Measurements from ENCODE around the gene PRF1. TPM values are rescaled to one million over a fixed set of nuclear protein-coding genes. Genes with fewer than 3 reads are reported as not detected.

Gene PRF1
- polyA plus RNA-seq (2011; rRNA removed) (not detected in 2 replicates), polyA minus RNA-seq (2011; rRNA and poly(A)+ RNA removed) (not detected in 2 replicates)

DNA sequence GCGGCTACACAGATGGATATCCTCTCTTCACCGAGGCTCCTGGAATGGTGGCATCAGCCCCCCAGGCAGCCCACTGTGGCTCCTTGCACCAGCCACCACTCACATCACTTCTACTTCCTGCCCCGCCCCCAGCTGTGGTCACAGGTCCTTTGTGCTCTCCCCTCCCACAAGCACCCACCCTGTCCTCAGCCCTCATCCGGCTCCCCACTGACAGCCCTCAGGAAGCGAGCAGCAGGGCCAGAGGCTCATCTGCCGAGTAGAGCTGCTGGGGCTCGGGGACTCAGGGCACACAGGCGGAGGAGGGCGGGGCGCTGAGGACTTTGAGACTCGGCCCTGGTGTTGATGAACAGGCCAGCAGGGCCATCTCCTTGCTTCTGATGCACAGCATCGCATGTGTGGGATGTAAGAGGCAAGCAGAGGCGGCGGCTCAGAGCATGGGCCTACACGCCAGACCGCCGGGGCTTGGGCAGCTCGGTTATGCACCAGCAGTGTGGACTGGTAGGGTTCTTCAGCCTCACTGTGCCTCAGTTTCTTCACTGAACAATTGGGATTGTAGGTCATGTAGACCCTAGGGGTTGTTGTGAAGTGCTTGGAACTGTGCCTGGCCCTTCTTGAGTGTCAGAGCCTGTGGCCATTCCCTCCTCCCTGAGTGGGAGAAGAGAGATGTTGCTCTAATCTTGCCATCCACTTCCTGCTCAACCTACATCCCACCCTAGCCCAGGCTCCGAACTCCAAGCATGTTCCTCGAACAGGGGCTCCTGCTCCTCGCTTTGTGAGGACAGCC is at the start of gene PRF1:
TSS of gene PRF1 (minus strand) at position 77 of the 784 bp plus-strand sequence. CDS start 1,839 bp downstream, outside the sequence.
- ChIA-PET POLR2A (no interaction called here), CTCF (no interaction called here)
- no peak for DNase-seq (ENCODE audit: low read depth)
- TF ChIP-seq, protein P1, sequence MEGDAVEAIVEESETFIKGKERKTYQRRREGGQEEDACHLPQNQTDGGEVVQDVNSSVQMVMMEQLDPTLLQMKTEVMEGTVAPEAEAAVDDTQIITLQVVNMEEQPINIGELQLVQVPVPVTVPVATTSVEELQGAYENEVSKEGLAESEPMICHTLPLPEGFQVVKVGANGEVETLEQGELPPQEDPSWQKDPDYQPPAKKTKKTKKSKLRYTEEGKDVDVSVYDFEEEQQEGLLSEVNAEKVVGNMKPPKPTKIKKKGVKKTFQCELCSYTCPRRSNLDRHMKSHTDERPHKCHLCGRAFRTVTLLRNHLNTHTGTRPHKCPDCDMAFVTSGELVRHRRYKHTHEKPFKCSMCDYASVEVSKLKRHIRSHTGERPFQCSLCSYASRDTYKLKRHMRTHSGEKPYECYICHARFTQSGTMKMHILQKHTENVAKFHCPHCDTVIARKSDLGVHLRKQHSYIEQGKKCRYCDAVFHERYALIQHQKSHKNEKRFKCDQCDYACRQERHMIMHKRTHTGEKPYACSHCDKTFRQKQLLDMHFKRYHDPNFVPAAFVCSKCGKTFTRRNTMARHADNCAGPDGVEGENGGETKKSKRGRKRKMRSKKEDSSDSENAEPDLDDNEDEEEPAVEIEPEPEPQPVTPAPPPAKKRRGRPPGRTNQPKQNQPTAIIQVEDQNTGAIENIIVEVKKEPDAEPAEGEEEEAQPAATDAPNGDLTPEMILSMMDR (IDR thresholded peaks at IDR 0.05; ENCODE audit: insufficient read depth, low read depth, low read length), result no peak
- Histone ChIP-seq H3K27me3 (ENCODE audit: control insufficient read depth, insufficient read depth, low read length) (0 out of 2 replicates have a peak, but pooled peaks cover 3% of the 10 kb centered on the region), H3K4me3 (ENCODE audit: low read depth, low read length) (no peak within 1 kb of the TSS), H3K36me3 (ENCODE audit: control insufficient read depth, insufficient read depth, low read length) (no peaks in the 10 kb centered on the region)

DNA sequence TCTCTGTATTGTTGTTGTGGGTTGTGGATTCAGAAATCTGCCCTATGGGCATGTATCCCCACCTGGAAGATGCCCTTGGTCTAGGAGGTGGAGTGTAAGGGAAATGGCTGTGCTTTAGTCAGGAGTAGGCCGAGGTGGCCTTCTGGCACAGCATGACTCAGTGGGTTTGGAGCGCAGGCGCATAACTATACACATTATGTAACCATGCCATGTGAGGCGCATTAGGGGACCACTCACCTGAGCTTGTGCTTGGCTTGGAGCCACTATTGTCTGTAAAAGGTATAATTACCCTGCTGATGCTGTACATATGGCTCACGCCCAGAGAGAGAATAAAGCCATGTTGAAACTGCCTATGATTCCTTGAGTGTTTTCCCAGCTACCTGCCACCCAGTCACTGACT is 49.1 kb upstream of the PRF1 start:
- Histone ChIP-seq H3K27me3 (ENCODE audit: control insufficient read depth, insufficient read depth, low read length) (no peaks in the 10 kb centered on the region), H3K4me3 (ENCODE audit: low read depth, low read length) (no peak overlapping the region), H3K36me3 (ENCODE audit: control insufficient read depth, insufficient read depth, low read length) (no peaks in the 10 kb centered on the region)
- DNase-seq (ENCODE audit: low read depth), result no peak
- CTCF ChIA-PET, result interaction anchor here (1.0 to 3.1 kb wide), 3 partner anchors 10 to 102 kb away, joined by 4 to 8 read pairs (median 7); no protein-coding TSS in a partner anchor
- TF ChIP-seq, protein P1 (IDR thresholded peaks at IDR 0.05; ENCODE audit: insufficient read depth, low read depth, low read length), result no peak
- POLR2A ChIA-PET, result no interaction called here

DNA sequence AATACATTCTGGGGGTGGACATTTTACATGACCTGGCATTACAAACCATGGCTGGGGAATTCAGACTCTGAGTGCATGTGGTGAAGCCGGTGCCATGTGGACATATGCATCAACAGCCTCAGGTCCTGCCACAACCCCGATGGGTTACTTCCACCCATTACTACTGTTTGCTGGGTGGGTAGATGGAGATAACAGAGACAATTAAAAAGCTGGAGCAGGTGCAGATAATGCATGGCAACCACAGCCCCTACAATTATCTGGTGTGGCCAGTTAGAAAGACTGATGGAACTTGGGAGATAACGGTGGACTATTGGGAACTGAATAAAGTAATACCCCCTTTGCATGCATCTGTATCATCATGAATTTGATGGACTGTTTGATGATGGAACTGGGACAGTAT is 48.2 kb upstream of the PRF1 start:
- Histone ChIP-seq H3K27me3 (ENCODE audit: control insufficient read depth, insufficient read depth, low read length) (no peaks in the 10 kb centered on the region), H3K36me3 (ENCODE audit: control insufficient read depth, insufficient read depth, low read length) (no peaks in the 10 kb centered on the region), H3K4me3 (ENCODE audit: low read depth, low read length) (no peak overlapping the region)
- ChIA-PET CTCF (no interaction called here), POLR2A (no interaction called here)
- no peak for DNase-seq (ENCODE audit: low read depth)
- TF ChIP-seq, protein P1 (IDR thresholded peaks at IDR 0.05; ENCODE audit: insufficient read depth, low read depth, low read length), result no peak

DNA sequence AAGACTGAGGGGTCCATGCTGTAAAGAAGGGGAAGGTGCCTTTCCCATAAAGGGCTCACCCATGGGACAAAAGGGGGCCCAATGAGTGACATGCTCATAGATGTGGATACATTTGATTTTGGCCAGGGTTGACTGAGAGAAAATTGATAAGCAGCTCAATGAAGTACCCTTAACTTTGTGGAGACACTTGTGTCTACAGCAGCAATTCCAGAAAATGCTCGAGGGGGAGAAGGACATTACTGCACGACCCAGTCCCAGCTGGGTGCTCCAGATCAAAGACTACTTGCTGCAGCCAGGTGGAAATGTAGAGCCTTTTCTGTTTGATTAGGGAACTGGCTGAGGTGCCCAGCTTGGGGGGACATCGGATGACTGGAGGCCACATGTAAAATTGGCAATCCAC is 47.6 kb upstream of the PRF1 start:
- TF ChIP-seq, protein P1 (IDR thresholded peaks at IDR 0.05; ENCODE audit: insufficient read depth, low read depth, low read length), result no peak
- ChIA-PET POLR2A (no interaction called here), CTCF (no interaction called here)
- Histone ChIP-seq H3K27me3 (ENCODE audit: control insufficient read depth, insufficient read depth, low read length) (peaks cover 2% of the 10 kb centered on the region), H3K36me3 (ENCODE audit: control insufficient read depth, insufficient read depth, low read length) (no peaks in the 10 kb centered on the region), H3K4me3 (ENCODE audit: low read depth, low read length) (no peak overlapping the region)
- no peak for DNase-seq (ENCODE audit: low read depth)

DNA sequence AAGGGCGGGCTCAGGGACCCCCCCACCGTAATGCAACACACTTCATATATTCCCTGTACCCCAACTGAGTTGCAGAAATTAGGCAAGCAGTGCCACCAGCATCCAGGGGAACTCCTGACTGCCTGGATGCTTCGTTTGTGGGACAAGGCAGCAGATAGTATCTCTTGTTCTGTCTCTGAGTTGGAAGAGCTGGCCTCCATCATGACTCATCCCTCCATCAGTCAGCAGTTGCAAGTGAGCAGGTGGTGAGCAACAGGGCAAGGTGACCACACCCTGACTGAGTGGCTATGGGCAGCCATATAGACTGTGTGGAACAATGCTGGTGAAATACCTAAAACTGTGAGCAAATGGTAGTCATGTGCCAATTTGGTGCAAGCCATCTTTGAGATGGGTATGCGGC is 47.0 kb upstream of the PRF1 start:
- ChIA-PET POLR2A (no interaction called here), CTCF (no interaction called here)
- Histone ChIP-seq H3K27me3 (ENCODE audit: control insufficient read depth, insufficient read depth, low read length) (peaks cover 6% of the 10 kb centered on the region), H3K36me3 (ENCODE audit: control insufficient read depth, insufficient read depth, low read length) (no peaks in the 10 kb centered on the region), H3K4me3 (ENCODE audit: low read depth, low read length) (no peak overlapping the region)
- DNase-seq (ENCODE audit: low read depth), result no peak
- TF ChIP-seq, protein P1 (IDR thresholded peaks at IDR 0.05; ENCODE audit: insufficient read depth, low read depth, low read length), result no peak
